Urothelium cell line (cell line): ENCODE data around the gene PEMT.

ENCODE experiments used
- DNase-seq: peaks from one replicate; pipeline ENCODE4 v3.0.0; 2011; ENCODE audit warnings: low spot score, mixed read lengths
- FAIRE-seq: peaks from 2 replicates; lab custom pipeline; 2011; peaks lifted over from hg19 to GRCh38; lab: Jason Lieb, UNC

PEMT gene

GRCh38 chr17:17516941-17517720, 74.4 kb downstream of the PEMT start:
- DNase-seq (no peak), FAIRE-seq (no peak)

GRCh38 chr17:17515934-17516930, 75.3 kb downstream of the PEMT start:
- no peak for FAIRE-seq
- no peak for DNase-seq

- DNase-seq (no peak), FAIRE-seq (no peak)
Measured at GRCh38 chr17:17514993-17515933, 76.2 kb downstream of the PEMT start.

GRCh38 chr17:17514361-17514992, 77.0 kb downstream of the PEMT start:
- FAIRE-seq (no peak), DNase-seq (no peak)

GRCh38 chr17:17513626-17514025, 77.9 kb downstream of the PEMT start:
- DNase-seq (no peak), FAIRE-seq (no peak)

GRCh38 chr17:17512866-17513265, 78.6 kb downstream of the PEMT start:
- DNase-seq (no peak), FAIRE-seq (no peak)

GRCh38 chr17:17511881-17512858, 79.3 kb downstream of the PEMT start:
- DNase-seq: peak; percentile 89
- peak; percentile 77 for FAIRE-seq

GRCh38 chr17:17511293-17511741, 80.2 kb downstream of the PEMT start:
- no peak for FAIRE-seq
- no peak for DNase-seq

GRCh38 chr17:17510456-17511292, 80.8 kb downstream of the PEMT start:
- FAIRE-seq (no peak), DNase-seq (no peak)

GRCh38 chr17:17509601-17510425, 81.7 kb downstream of the PEMT start:
- no peak for FAIRE-seq
- DNase-seq: no peak

GRCh38 chr17:17508646-17509591, 82.6 kb downstream of the PEMT start:
- no peak for DNase-seq
- FAIRE-seq: no peak

- no peak for DNase-seq
- no peak for FAIRE-seq
Measured at GRCh38 chr17:17508019-17508535, 83.4 kb downstream of the PEMT start.

GRCh38 chr17:17507465-17508011, 84.0 kb downstream of the PEMT start:
- no peak for FAIRE-seq
- no peak for DNase-seq

- FAIRE-seq (no peak), DNase-seq (no peak)
Measured at GRCh38 chr17:17506893-17507464, 84.5 kb downstream of the PEMT start.

GRCh38 chr17:17506181-17506741, 85.2 kb downstream of the PEMT start:
- FAIRE-seq (no peak), DNase-seq (no peak)
